ENCODE results near the gene CREB3L4. TPM values are rescaled to one million over a fixed set of nuclear protein-coding genes. Genes with fewer than 3 reads are reported as not detected.

CREB3L4 gene
- total RNA-seq, 2 experiments from 2014 or later: 17.0 to 28.2 TPM

DNA sequence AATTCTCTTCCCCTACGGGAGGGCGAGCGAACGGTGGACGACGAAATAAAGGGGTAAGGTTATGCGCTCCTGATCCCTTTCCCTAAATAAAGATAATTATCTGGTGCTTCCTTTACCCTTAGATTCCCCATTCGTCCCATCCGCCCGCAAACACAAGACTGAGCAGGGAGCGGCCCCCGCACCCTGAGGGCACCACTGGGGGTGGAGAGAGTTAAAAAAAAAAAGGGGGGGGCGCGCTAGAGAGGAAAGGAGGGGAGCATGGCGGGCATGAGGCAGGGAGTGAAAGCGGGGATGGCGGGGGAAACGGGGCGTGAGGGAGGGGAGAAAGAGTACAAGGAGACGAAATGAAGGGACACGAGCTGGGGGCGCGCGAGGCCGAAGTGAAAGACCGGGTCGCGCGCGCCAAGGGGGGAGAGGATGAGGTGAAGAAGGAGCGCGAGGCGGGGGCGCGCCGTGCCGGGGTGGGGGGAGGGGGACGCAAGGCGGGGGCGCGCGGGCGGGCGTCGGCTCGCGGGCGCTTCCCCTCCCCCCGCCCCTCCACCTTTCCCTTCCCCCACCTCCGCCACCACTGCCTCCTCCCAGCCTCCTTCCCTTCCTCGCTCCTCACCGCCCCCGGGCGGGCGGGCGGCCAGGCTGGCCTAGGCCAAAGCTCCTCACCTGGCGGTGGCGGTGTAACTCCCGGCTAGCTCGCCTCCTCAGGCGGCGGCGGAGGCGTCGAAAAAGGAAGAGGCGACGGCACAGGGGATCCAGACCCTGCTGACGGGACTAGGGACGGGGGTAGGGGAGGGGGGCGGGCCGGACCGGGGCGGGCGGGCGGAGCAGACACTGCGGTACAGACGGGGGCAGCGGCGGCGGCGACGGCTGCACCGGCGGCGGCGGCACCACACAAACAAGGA, 45.4 kb upstream of the CREB3L4 start:
- no peak for TF ChIP-seq EZH2phosphoT487 (IDR thresholded peaks at IDR 0.05; ENCODE audit: borderline replicate concordance, low read depth, low read length)
- TF ChIP-seq, protein P1, sequence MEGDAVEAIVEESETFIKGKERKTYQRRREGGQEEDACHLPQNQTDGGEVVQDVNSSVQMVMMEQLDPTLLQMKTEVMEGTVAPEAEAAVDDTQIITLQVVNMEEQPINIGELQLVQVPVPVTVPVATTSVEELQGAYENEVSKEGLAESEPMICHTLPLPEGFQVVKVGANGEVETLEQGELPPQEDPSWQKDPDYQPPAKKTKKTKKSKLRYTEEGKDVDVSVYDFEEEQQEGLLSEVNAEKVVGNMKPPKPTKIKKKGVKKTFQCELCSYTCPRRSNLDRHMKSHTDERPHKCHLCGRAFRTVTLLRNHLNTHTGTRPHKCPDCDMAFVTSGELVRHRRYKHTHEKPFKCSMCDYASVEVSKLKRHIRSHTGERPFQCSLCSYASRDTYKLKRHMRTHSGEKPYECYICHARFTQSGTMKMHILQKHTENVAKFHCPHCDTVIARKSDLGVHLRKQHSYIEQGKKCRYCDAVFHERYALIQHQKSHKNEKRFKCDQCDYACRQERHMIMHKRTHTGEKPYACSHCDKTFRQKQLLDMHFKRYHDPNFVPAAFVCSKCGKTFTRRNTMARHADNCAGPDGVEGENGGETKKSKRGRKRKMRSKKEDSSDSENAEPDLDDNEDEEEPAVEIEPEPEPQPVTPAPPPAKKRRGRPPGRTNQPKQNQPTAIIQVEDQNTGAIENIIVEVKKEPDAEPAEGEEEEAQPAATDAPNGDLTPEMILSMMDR (conservative IDR thresholded peaks at IDR 0.05; ENCODE audit: low read length): peak; percentile 28; the same call in 1 of the 2 replicates
- Histone ChIP-seq H4K20me1 (ENCODE audit: insufficient read depth, low read length) (peaks cover 25% of the 10 kb centered on the region; the same call in 1 of the 2 replicates), H2AFZ (ENCODE audit: low read length) (peak overlapping the region; percentile 20; the same call in 1 of the 2 replicates), H3K4me2 (ENCODE audit: low read length) (peak overlapping the region; percentile 95), H3K9me3 (ENCODE audit: low read length) (no peaks in the 10 kb centered on the region), H3K79me2 (ENCODE audit: insufficient read depth, low read depth, low read length) (peaks cover 49% of the 10 kb centered on the region), H3K27ac (ENCODE audit: low read depth, low read length, poor library complexity, severe bottlenecking) (peak overlapping the region; percentile 90), H3K36me3 (ENCODE audit: insufficient read depth, low read length) (peaks cover 33% of the 10 kb centered on the region), H3K4me1 (ENCODE audit: insufficient read depth, low read length, poor library complexity, severe bottlenecking) (peaks cover 28% of the 10 kb centered on the region), H3K4me3 (ENCODE audit: low read depth, low read length, poor library complexity, severe bottlenecking) (peak overlapping the region; percentile 97), H3K9me2 (ENCODE audit: insufficient read depth, low read length) (no peaks in the 10 kb centered on the region)
- intact Hi-C loops (cut with micrococcal nuclease; ENCODE audit: unreplicated experiment): loop anchor here (2.0 to 5.0 kb wide), 3 partner anchors 54 to 126 kb away; partner anchors contain the start of gene JTB
- POLR2A ChIA-PET: interaction anchor here (0.6 to 4.1 kb wide), 16 partner anchors 8 to 105 kb away, joined by 3 to 32 read pairs (median 4); partner anchors contain the start of genes CREB3L4, DENND4B, JTB and SLC39A1
- peak; percentile 88 for DNase-seq (ENCODE audit: low spot score)
- CTCF ChIA-PET (ENCODE audit: unreplicated experiment): interaction anchor here (0.6 to 0.9 kb wide), 3 partner anchors 23 to 65 kb away, joined by 4 to 5 read pairs (median 4); no protein-coding TSS in a partner anchor
- BruUV-seq (replicated peaks): no TSS peak

DNA sequence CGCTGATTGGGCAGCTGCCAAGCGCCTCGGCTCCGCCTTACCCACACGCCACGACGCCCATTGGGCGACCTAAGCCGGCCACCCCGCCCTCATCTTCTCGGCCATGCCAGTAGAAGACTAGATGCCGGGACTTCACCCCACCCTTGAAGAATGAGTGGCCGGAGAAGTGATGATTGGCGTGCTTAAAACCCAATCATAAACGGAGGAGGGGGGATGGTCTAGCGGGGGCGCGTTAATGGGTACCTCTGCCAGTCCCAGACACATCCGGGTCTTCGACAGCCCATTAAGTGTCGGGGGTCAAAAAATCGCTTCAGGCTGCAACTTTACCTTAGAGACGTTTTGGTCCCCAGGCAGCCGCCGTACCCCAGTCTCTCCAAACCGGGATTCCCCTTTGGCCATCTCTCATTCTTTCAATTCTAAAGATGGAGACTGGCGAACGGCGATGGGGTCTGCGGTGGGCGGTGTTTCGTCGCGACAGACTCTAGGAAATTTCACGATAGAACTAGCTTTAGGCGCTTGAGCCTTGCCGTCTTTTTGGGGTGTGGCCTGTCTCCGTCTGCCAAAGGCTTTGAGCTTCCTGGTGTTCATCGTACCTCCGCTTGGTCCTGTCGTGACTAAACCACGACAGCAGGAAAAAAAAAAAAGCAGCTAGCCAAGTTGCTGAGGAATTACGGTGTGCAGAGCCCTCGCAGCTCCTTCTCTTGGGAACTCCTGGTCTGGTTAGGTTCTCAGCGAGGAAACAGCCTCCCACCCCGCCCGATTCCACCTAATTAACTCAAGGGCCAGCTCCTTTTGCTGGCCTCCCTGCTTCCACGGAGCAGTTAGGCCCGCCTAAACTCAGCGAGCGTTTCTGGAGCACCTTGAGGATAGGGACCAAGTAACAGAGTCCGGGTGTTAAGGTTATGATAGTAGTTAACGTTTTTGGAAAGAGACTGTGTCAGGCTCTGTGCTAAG, 44.5 kb upstream of the CREB3L4 start, which contains the start of gene GATAD2B:
GATAD2B (minus strand) TSS at position 1 of the 954 bp plus-strand sequence. CDS start 94,625 bp downstream, outside the sequence.
- POLR2A ChIA-PET: interaction anchor here (0.6 to 4.1 kb wide), 17 partner anchors 15 to 1093 kb away, joined by 3 to 32 read pairs (median 4); partner anchors contain the start of genes CREB3L4, DENND4B, JTB and SLC39A1

More for the DNA sequence above, 44.5 kb upstream of the CREB3L4 start, which contains the start of gene GATAD2B:
- BruUV-seq (replicated peaks): TSS peak; percentile 97
- H3K9me2 ChIP-seq (ENCODE audit: insufficient read depth, low read length): no peaks in the 10 kb centered on the region
- H3K4me3 ChIP-seq (ENCODE audit: low read depth, low read length, poor library complexity, severe bottlenecking): peak within 1 kb of the TSS; percentile 97
- H3K9me3 ChIP-seq (ENCODE audit: low read length): no peaks in the 10 kb centered on the region
- H3K79me2 ChIP-seq (ENCODE audit: insufficient read depth, low read depth, low read length): peaks cover 40% of the 10 kb centered on the region
- H3K36me3 ChIP-seq (ENCODE audit: insufficient read depth, low read length): peaks cover 24% of the 10 kb centered on the region
- peak within 1 kb of the TSS; percentile 76; the same call in 1 of the 2 replicates for H2AFZ ChIP-seq (ENCODE audit: low read length)
- H4K20me1 ChIP-seq (ENCODE audit: insufficient read depth, low read length): peaks cover 23% of the 10 kb centered on the region; the same call in 1 of the 2 replicates
- TF ChIP-seq EZH2phosphoT487 (IDR thresholded peaks at IDR 0.05; ENCODE audit: borderline replicate concordance, low read depth, low read length): no peak
- TF ChIP-seq, protein P1 (conservative IDR thresholded peaks at IDR 0.05; ENCODE audit: low read length): no peak
- H3K27ac ChIP-seq (ENCODE audit: low read depth, low read length, poor library complexity, severe bottlenecking): peak within 1 kb of the TSS; percentile 90
- CTCF ChIA-PET (ENCODE audit: unreplicated experiment): interaction anchor here (0.9 kb wide), 1 partner anchor 22 kb away, joined by 4 read pairs; no protein-coding TSS in a partner anchor
- DNase-seq (ENCODE audit: low spot score): peak; percentile 100
- intact Hi-C loops (cut with micrococcal nuclease; ENCODE audit: unreplicated experiment): loop anchor here (1.0 to 5.0 kb wide), 6 partner anchors 23 to 126 kb away; partner anchors contain the start of genes CREB3L4, DENND4B, JTB and SLC39A1
- peaks cover 28% of the 10 kb centered on the region for H3K4me1 ChIP-seq (ENCODE audit: insufficient read depth, low read length, poor library complexity, severe bottlenecking)
- peak within 1 kb of the TSS; percentile 95 for H3K4me2 ChIP-seq (ENCODE audit: low read length)

Data from OCI-LY7 (cell line).